B cell (primary cell): ENCODE measurements around the gene NCKIPSD. TPM values are rescaled to one million over a fixed set of nuclear protein-coding genes. Genes with fewer than 3 reads are reported as not detected.

Experiments
- ATAC-seq: fragments of 200-7000 bp; cut with Tn5 transposase; one replicate; pipeline ENCODE4 v1.10.0; 2021; ENCODE audit warnings: low read depth, mild to moderate bottlenecking, moderate number of reproducible peaks, moderate library complexity
- CTCF ChIA-PET: fragments of 350-600 bp; sonication (Branson Sonifier 250); formaldehyde crosslinking; loops from one replicate; lab custom pipeline; 2021; ENCODE audit warnings: antibody characterized with exemption, inconsistent platforms; lab: Charles Lee
- POLR2A ChIA-PET: fragments of 350-600 bp; sonication (Branson Sonifier 250); formaldehyde crosslinking; loops from one replicate; lab custom pipeline; 2021; ENCODE audit warnings: antibody characterized with exemption; lab: Charles Lee
- DNase-seq: peaks from one replicate; pipeline ENCODE4 v3.0.0; 2013
- H2AFZ ChIP-seq: 2 replicates; pipeline ENCODE4 v1.6.1; 2012; ENCODE audit warnings: mild to moderate bottlenecking, low read depth, low read length; ENCODE audit not compliant: insufficient read depth, poor library complexity, severe bottlenecking
- H3K27ac ChIP-seq, 2 donors: 1 replicate in 1 of 2; 2 replicates in 1 of 2; pipeline ENCODE4 v1.5.1; 2012 to 2013; ENCODE audit warnings: low read length in 2 of 2, mild to moderate bottlenecking in 2 of 2, moderate library complexity in 1 of 2
- H3K27me3 ChIP-seq, 4 experiments: fragments of 200-600 bp in 1 of 4; sonication (generic) in 1 of 4; replicated peaks in 1 of 4; 1 replicate in 2 of 4; 2 replicates in 2 of 4; pipeline versions ENCODE4 v1.6.1 to v1.7.0; 2013 to 2016; ENCODE audit warnings: low read length in 3 of 4, mild to moderate bottlenecking in 2 of 4, mixed read lengths in 1 of 4, moderate library complexity in 1 of 4; ENCODE audit not compliant: insufficient read depth in 4 of 4, control insufficient read depth in 3 of 4; ENCODE audit errors: control extremely low read depth in 1 of 4
- H3K36me3 ChIP-seq, 2 experiments: replicated peaks in 1 of 2; 1 replicate in 1 of 2; 2 replicates in 1 of 2; pipeline versions ENCODE4 v1.6.1 to v1.7.1; 2013; ENCODE audit warnings: low read length in 1 of 2; ENCODE audit not compliant: insufficient read depth in 2 of 2, control insufficient read depth in 1 of 2; ENCODE audit errors: control extremely low read depth in 1 of 2, extremely low read depth in 1 of 2
- H3K4me1 ChIP-seq, 2 donors: fragments of 200-600 bp in 1 of 2; sonication (generic) in 1 of 2; 1 replicate in 1 of 2; 2 replicates in 1 of 2; pipeline versions ENCODE4 v1.5.1 to v1.6.1; 2013 to 2017; ENCODE audit warnings: low read length in 2 of 2; ENCODE audit not compliant: control insufficient read depth in 2 of 2, insufficient read depth in 2 of 2
- H3K4me2 ChIP-seq: replicated peaks from 2 replicates; pipeline ENCODE3; 2012; ENCODE audit warnings: mild to moderate bottlenecking, low read depth, low read length; ENCODE audit not compliant: poor library complexity, severe bottlenecking
- H3K4me3 ChIP-seq, 5 experiments: fragments of 200-600 bp in 1 of 5; sonication (generic) in 1 of 5; 1 replicate in 3 of 5; 2 replicates in 2 of 5; pipeline versions ENCODE4 v1.5.1 to v1.7.0; 2011 to 2016; ENCODE audit warnings: low read length in 4 of 5, mild to moderate bottlenecking in 4 of 5, low read depth in 2 of 5, control low read depth in 1 of 5, moderate library complexity in 1 of 5; ENCODE audit not compliant: insufficient read depth in 1 of 5; ENCODE audit errors: control extremely low read depth in 1 of 5, extremely low read depth in 1 of 5
- H3K79me2 ChIP-seq: fragments of 200-600 bp; sonication (generic); one replicate; pipeline ENCODE4 v1.6.0; 2016; ENCODE audit warnings: low read length; ENCODE audit not compliant: control insufficient read depth, insufficient read depth
- H3K9ac ChIP-seq: fragments of 200-600 bp; sonication (generic); 2 replicates; pipeline ENCODE4 v1.6.1; 2017; ENCODE audit warnings: mild to moderate bottlenecking, low read length, moderate library complexity
- H3K9me3 ChIP-seq, 3 donors: one replicate each; pipeline versions ENCODE4 v1.6.1 to v1.7.1; 2013; ENCODE audit warnings: low read length in 2 of 3; ENCODE audit not compliant: control insufficient read depth in 2 of 3, insufficient read depth in 1 of 3; ENCODE audit errors: control extremely low read depth in 1 of 3
- H4K20me1 ChIP-seq: 2 replicates; pipeline ENCODE4 v1.6.0; 2012; ENCODE audit warnings: mild to moderate bottlenecking, low read length; ENCODE audit not compliant: insufficient read depth, control insufficient read depth, poor library complexity, severe bottlenecking
- H3K27ac Mint-ChIP-seq: one replicate; pipeline ENCODE4 v1.8.0; 2021; ENCODE audit warnings: mixed read lengths
- H3K27me3 Mint-ChIP-seq: one replicate; pipeline ENCODE4 v1.8.0; 2021; ENCODE audit warnings: mixed read lengths
- H3K4me1 Mint-ChIP-seq: one replicate; pipeline ENCODE4 v1.8.0; 2021; ENCODE audit warnings: mixed read lengths
- H3K4me3 Mint-ChIP-seq: one replicate; pipeline ENCODE4 v1.8.0; 2021; ENCODE audit warnings: mixed read lengths
- H3K9me3 Mint-ChIP-seq: one replicate; pipeline ENCODE4 v1.8.0; 2022; ENCODE audit warnings: mixed read lengths; ENCODE audit not compliant: insufficient read depth
- CTCF ChIP-seq: fragments of 200-600 bp; IDR thresholded peaks from one replicate; pipeline ENCODE4 v1.8.0; 2022; ENCODE audit warnings: antibody characterized with exemption, mild to moderate bottlenecking
- EZH2 ChIP-seq: IDR thresholded peaks from 2 replicates; pipeline ENCODE4 v1.6.1; 2012; ENCODE audit warnings: borderline replicate concordance, low read depth, mild to moderate bottlenecking, moderate library complexity, low read length; ENCODE audit not compliant: insufficient read depth, poor library complexity, severe bottlenecking
- WGBS: methylation state at CpG from one replicate; pipeline ENCODE4 v1.1.5; 2013; ENCODE audit warnings: missing lambda C conversion rate; ENCODE audit not compliant: insufficient coverage; 5-methylcytosine and 5-hydroxymethylcytosine counted together
- intact Hi-C: fragments of 100-400 bp; cut with micrococcal nuclease; formaldehyde crosslinking; loops from one replicate; pipeline ENCODE4 v1.10.0; 2022
- polyA plus RNA-seq: library from polyadenylated mRNA; depleted of rRNA; stranded (reverse); fragments of >200 nt; gene quantifications from 2 replicates; pipeline ENCODE4 v1.2.3, GENCODE V29; 2012
- total RNA-seq, 2 donors: library from RNA; stranded (reverse); fragments of 120-200 nt in 1 of 2; gene quantifications; 1 replicate in 1 of 2; 2 replicates in 1 of 2; pipeline versions ENCODE4 v1.2.3 to v1.2.4, GENCODE V29; 2013 to 2022

The NCKIPSD gene
- total and polyA plus RNA-seq, 2 donors (not counting 1 experiment from before 2014, with no cell fraction given), result 19.1 to 24.6 TPM

GRCh38 chr3:48680811-48681540, 4.7 kb downstream of the NCKIPSD start:
- peak overlapping the region; percentile 50 for H3K27ac Mint-ChIP-seq
- H3K9me3 Mint-ChIP-seq, result no peaks in the 10 kb centered on the region
- Histone ChIP-seq H3K9ac (no peak overlapping the region), H3K79me2 (no peaks in the 10 kb centered on the region), H3K36me3 (peaks cover 0 to 11% of the 10 kb centered on the region in 2 experiments), H2AFZ (no peak overlapping the region), H3K4me2 (no peak overlapping the region), H4K20me1 (no peaks in the 10 kb centered on the region), H3K4me1 (peaks cover 20 to 37% of the 10 kb centered on the region in 2 donors), H3K27ac (no peak overlapping the region), H3K27me3 (no peaks in the 10 kb centered on the region), H3K4me3 (no peak overlapping the region), H3K9me3 (no peaks in the 10 kb centered on the region)
- POLR2A ChIA-PET, result no interaction called here
- no peak for TF ChIP-seq CTCF
- TF ChIP-seq EZH2, result no peak
- intact Hi-C loops, result loop anchor here (10.0 kb wide), 1 partner anchor 216 kb away; a partner anchor contains a TSS
- ATAC-seq, result no peak
- CTCF ChIA-PET, result no interaction called here
- no peak overlapping the region for H3K4me3 Mint-ChIP-seq
- H3K4me1 Mint-ChIP-seq, result peaks cover 35% of the 10 kb centered on the region
- no peaks in the 10 kb centered on the region for H3K27me3 Mint-ChIP-seq
- no peak for DNase-seq
- WGBS, result 99% methylated on average over 17 of the region's 17 CpGs
